Thyroid gland (tissue), 4 donors: ENCODE data around the gene CWC27.

Experiments used
- POLR2A ChIP-seq, 2 donors: fragments of 450-650 bp; IDR thresholded peaks; one replicate each; pipeline ENCODE4 v1.6.1; 2017; ENCODE audit warnings: antibody characterized with exemption in 2 of 2, mild to moderate bottlenecking in 2 of 2, moderate library complexity in 1 of 2
- TF ChIP-seq, protein P1 (sequence below), 6 experiments: fragments of 200-600 bp in 3 of 6; fragments of 450-650 bp in 3 of 6; sonication (generic) in 3 of 6; IDR thresholded peaks; one replicate each; pipeline ENCODE4 v1.5.1; 2016 to 2019; ENCODE audit warnings: antibody characterized with exemption in 6 of 6, mild to moderate bottlenecking in 2 of 6, inconsistent platforms in 1 of 6, moderate library complexity in 1 of 6

GRCh38 chr5:64746446-64746845, 22.3 kb upstream of the CWC27 start:
- TF ChIP-seq POLR2A (IDR thresholded peaks at IDR 0.05): no peak
- TF ChIP-seq, protein P1, sequence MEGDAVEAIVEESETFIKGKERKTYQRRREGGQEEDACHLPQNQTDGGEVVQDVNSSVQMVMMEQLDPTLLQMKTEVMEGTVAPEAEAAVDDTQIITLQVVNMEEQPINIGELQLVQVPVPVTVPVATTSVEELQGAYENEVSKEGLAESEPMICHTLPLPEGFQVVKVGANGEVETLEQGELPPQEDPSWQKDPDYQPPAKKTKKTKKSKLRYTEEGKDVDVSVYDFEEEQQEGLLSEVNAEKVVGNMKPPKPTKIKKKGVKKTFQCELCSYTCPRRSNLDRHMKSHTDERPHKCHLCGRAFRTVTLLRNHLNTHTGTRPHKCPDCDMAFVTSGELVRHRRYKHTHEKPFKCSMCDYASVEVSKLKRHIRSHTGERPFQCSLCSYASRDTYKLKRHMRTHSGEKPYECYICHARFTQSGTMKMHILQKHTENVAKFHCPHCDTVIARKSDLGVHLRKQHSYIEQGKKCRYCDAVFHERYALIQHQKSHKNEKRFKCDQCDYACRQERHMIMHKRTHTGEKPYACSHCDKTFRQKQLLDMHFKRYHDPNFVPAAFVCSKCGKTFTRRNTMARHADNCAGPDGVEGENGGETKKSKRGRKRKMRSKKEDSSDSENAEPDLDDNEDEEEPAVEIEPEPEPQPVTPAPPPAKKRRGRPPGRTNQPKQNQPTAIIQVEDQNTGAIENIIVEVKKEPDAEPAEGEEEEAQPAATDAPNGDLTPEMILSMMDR (IDR thresholded peaks at IDR 0.05): no peak
